SK-N-MC (cell line): ENCODE data around the gene CAMTA1.

Source experiments
- EZH2 ChIP-seq: fragments of 200-600 bp; sonication (generic); IDR thresholded peaks from one replicate; pipeline ENCODE4 v1.6.1; 2017; ENCODE audit warnings: antibody characterized with exemption
- FOXP2 ChIP-seq: optimal IDR thresholded peaks from 2 replicates; pipeline ENCODE3; 2011; ENCODE audit warnings: mild to moderate bottlenecking, moderate library complexity; ENCODE audit not compliant: insufficient read depth; ENCODE audit errors: extremely low read length, control extremely low read depth
- POLR2AphosphoS5 ChIP-seq: IDR thresholded peaks from 2 replicates; pipeline ENCODE4 v1.6.1; 2012; ENCODE audit warnings: mild to moderate bottlenecking, low read depth, low read length, borderline replicate concordance

GRCh38 chr1:6782151-6782550 is 3.1 kb upstream of the CAMTA1 start:
- no peak for TF ChIP-seq POLR2AphosphoS5
- TF ChIP-seq EZH2: no peak
- TF ChIP-seq FOXP2: no peak
